Urothelium cell line (cell line): ENCODE measurements around the gene FFAR4.

ENCODE experiments used
- DNase-seq: peaks from one replicate; pipeline ENCODE4 v3.0.0; 2011; ENCODE audit warnings: low spot score, mixed read lengths
- FAIRE-seq: peaks from 2 replicates; lab custom pipeline; 2011; peaks lifted over from hg19 to GRCh38; lab: Jason Lieb, UNC

The FFAR4 gene

GRCh38 chr10:93598157-93598556 lies 31.7 kb downstream of the FFAR4 start:
- no peak for DNase-seq
- no peak for FAIRE-seq

- FAIRE-seq, result no peak
Observed at GRCh38 chr10:93599335-93599734, 32.9 kb downstream of the FFAR4 start.

DNA sequence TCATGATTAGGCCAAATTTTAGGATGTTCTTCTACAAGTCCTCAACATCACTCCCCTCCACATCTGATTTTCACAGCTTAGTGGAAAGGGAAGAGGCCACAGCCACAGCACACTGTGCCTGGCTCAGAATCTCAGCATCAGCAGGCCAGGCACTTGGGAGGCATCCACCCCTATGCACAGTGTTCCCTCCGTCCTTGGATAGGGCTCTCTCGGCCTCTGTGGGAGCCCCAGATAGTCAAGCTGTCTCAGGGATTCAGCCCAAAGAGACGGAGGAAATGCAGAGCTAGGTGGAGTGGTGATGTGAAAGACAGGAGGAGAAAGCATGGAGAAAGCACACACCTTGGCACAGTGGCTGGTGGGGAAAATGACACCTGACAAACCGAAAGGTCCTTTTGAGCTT lies 33.3 kb downstream of the FFAR4 start:
- FAIRE-seq (no peak), DNase-seq (no peak)

More at GRCh38 chr10:93599335-93599734, 32.9 kb downstream of the FFAR4 start:
- no peak for DNase-seq

DNA sequence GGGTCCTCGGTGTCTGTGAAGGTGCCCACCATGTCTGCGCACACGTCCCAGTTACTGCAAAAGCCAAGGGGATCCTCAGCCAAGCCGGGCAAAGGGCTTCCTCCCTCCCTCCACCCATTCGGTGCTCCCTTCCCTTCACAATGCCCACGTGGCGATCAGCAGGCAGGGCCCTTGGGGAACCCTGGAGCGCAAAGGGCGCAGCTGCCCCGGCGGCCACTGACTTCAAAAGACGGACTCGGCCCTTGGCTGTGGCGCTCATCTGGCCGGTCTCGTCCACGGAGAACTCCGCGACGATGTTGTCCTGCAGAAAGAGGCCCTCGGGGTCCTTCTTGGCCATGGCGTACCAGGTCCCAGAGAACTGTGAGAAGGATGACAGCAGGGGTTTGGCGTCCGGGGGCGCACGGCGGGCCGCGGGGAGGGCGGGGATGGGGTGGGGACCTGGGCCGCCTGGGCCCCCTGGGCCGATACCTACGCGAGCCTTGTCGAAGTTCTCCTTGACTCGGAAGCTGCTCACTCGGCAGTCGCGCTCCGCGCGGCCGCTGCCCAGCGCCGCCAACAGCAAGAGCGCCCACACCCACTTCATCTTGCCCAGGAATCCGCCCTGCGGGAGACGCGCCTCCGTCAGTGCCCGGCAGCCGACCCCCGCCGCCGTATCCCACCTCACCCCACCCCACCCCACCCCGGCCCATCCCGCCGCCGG lies 34.1 kb downstream of the FFAR4 start:
- FAIRE-seq (no peak), DNase-seq (no peak)

DNA sequence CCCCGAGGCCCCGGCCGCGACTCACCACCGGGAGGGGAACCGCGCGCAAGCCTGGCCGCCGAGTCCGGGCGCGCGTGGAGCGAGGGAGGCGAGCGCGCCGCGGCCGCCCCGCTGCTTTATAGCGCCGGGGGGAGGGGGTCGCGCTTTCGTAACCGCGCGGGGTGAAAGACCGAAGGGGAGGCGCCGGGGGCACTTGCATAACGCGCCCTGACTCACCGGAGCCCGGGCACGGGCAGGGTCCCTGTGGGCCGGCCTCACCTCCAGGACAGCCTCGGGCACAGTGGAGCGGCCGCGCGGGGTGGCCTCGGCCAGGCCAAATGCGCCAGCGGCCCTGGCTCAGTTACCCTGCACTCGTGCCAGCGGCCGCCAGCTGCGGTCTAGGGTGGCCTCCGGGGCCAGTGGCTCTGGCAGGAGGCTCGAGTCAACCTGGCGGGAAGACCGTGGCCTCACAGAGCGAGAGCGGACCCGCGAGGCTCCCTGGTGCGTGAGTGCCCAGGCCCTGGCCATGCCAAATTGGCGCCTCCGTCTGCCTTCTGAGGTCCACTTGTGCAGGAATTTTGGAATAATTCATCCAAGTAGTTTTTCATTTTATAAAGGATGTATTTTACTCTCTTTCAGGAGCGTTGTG lies 34.8 kb downstream of the FFAR4 start, which contains the start of gene RBP4:
Gene RBP4 (minus strand): TSS at position 90 of the 628 bp plus-strand sequence. CDS start 207 bp downstream, outside the sequence.
- DNase-seq, result peak; percentile 36
- no peak for FAIRE-seq

GRCh38 chr10:93601774-93602162 lies 35.3 kb downstream of the FFAR4 start:
- FAIRE-seq (no peak), DNase-seq (no peak)

DNA sequence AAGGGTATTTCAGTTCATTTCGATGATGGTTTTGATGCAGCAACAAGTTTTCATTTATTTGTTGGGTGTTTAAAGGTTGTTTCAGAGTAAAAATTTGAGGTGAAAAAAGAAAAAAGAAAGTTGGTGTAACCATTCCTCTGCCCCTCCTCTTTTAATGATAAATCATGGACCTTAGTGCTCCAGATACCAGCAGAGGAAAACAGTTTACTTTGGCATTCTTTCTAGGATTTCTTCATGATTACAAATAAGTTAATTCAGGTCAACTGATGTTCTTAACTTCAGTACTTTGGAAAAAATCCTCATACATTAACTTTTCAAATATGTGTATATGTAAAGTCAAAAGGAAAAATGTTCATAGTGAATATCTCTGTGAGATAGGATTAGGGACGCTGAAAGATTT lies 36.6 kb downstream of the FFAR4 start:
- FAIRE-seq (no peak), DNase-seq (no peak)

- DNase-seq (no peak), FAIRE-seq (no peak)
Observed at GRCh38 chr10:93604146-93604545, 37.7 kb downstream of the FFAR4 start.

DNA sequence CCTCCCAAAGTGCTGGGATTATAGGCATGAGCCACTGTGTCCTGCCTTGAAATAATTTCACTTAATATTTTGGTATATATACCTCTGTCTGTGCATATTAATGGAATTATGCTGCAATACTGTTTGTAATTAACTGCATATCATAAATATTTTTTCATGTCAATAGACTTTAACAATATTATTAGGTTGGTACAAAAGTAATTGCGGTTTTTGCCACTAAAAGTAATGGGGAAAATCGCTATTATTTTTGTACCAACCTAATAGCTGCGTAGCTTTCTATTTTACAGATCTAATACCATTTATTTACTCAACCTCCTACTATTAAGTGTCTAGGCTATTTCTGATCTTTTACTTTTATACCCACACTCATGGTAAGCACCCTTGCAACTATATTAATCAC lies 42.0 kb downstream of the FFAR4 start:
- DNase-seq (no peak), FAIRE-seq (no peak)

- no peak for DNase-seq
- no peak for FAIRE-seq
Observed at GRCh38 chr10:93612311-93612710, 45.8 kb downstream of the FFAR4 start, which contains the start of gene PDE6C. PDE6C (plus strand) TSS chr10:93612537; CDS start chr10:93612726, 189 bp downstream.

DNA sequence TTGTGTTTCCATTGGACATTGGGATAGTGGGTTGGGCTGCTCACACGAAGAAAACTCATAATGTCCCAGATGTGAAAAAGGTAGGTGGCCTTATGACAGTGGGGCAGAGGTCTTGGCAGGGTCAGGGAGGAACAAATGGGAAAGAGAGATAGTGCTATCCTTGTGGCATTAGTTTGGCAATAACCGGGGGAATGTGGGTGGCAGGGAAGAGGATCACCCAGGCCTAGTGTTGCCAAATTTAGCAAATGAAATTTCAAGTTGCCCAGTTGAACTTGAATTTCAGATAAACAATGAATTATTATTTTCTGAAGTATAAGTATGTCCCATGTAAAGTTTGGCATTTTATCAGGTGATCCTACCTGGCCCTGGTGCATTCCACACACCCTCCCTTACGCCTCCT lies 46.7 kb downstream of the FFAR4 start:
- FAIRE-seq, result no peak

DNA sequence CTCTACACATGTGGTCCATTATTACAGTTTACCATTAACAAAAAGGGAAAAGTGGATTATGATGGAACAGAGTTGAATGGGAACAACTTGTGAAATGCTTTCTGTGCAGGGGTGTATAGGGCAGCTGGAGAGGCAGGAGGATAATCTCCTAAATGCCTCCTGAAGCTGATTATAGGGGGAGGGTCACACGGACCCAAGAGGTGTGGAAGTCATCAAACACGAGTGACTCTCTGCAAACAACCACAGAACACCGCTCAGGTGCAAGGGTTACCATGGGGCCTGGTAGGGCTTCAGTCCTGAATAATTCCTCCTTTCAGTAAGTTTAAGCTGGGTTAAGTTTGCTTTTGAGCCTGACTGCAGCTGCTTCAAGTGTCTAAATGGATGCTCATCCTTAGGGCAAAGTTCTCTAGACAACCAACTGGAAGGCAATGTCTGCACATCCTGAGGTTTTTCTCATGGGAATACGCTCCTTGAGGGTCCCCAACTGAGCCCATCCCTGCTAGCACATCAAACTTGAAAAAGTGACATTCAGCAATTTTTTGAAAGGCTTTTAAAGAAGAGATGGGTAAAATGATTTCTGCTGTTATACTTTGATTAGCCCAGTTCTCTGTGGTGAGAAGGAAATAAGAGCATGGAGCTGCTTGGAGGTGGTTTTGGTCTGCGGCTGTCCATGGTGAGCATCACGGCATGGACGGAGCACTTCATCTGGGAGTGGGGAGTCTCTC lies 47.8 kb downstream of the FFAR4 start:
- FAIRE-seq (no peak), DNase-seq (no peak)

More for the DNA sequence above, 46.7 kb downstream of the FFAR4 start:
- no peak for DNase-seq

GRCh38 chr10:93615576-93616235 lies 49.2 kb downstream of the FFAR4 start:
- FAIRE-seq, result no peak

GRCh38 chr10:93620925-93621324 lies 54.5 kb downstream of the FFAR4 start:
- no peak for DNase-seq
- FAIRE-seq, result no peak

More at GRCh38 chr10:93615576-93616235, 49.2 kb downstream of the FFAR4 start:
- DNase-seq, result no peak

DNA sequence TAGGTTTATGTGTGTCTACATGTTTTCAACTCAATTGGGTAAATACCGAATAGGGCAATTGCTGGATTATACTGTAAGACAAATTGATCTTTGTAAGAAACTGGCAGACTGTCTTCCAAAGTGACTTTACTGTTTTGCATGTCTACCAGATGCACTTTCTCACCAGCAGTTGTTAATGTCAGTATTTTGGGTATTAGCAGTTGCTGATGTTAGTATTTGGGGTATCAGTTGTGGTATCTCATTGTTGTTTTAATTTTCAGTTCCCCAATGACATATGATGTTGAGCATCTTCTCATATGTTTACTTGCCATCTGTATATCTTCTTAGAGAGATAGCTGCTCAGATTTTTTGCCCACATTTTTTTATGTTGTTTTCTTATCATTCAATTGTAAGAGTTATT lies 56.5 kb downstream of the FFAR4 start:
- FAIRE-seq, result no peak
- DNase-seq, result no peak

DNA sequence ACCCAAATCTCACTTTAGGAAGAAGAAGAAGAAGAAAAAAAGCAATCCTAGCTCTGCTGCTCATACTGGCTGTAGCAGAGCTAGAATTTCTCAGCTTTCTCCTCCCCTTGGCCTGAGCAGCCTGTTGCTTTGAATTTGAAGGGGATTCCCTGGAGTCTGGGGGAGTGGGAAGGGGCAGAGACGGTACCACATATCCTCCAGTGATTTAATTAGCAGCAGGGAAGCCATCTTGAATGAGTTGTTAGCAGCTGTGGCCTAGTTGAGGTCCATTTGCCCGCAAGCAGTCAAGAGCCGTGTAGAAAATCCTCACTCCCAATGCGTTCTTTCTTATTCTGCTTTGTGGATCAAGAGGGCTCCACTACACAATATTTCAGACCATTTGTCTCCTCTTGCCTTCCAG lies 62.4 kb downstream of the FFAR4 start:
- DNase-seq (no peak), FAIRE-seq (no peak)

GRCh38 chr10:93629647-93630305 lies 63.3 kb downstream of the FFAR4 start:
- FAIRE-seq (no peak), DNase-seq (no peak)

DNA sequence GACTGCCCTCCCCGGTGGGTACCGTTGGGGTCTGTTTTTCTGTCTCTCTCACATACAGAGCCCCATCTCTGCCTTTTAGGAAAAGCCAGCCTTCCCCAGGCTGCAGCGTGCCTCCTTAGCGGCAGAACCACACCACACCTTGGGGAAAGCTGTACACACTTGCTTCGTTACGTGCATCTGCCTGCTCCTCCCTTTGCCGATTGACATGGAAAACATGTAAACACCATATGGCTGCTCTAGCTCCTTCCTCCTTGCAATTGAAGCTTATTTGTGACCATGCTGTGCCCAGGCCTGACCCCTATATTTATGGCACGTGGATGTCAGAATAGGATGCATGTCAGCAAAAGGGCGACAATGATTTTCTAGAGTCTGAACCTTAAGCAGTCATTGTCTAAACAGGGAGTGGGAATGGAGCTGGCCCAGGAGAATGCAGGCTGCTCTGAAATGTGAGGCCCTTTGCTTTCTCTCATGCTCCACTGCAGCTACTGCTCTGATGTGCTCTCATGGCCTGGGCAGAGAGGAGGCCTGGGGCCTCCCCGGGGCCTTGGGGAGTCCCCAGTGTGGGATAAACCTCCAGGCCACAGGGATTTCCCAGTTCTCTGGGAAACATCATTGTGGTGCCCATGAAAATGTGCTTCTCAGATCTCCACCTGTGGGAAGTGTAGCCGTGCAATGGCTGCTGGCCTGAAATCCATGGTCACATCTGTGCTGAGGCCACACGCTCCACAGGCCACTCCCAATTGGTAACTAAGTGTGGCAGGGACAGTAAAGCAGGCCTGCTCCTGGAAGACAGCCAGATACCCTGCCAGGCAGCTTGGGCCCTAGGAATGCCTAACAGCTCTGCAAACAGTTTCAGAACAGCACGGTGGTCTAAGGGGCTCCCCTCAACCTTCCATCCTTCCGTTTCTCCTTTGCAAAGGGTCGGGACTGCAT lies 64.4 kb downstream of the FFAR4 start:
- FAIRE-seq, result no peak
- no peak for DNase-seq
